ENCODE measurements around the gene C1R. TPM values are rescaled to one million over a fixed set of nuclear protein-coding genes. Genes with fewer than 3 reads are reported as not detected.

Gene C1R
- total RNA-seq, 2 donors from 2014 or later, result 191 to 467 TPM

- no peak for TF ChIP-seq CTCF (IDR thresholded peaks at IDR 0.05)
- Histone ChIP-seq H3K4me3 (no peak overlapping the region), H3K9me3 (no peaks in the 10 kb centered on the region), H3K36me3 (no peaks in the 10 kb centered on the region), H3K27ac (no peak overlapping the region), H3K4me1 (peaks cover 0 to 8% of the 10 kb centered on the region in 2 donors), H3K27me3 (no peaks in the 10 kb centered on the region)
- no peak for DNase-seq (ENCODE audit: low spot score)
These were observed 24.7 kb upstream of the C1R start for GRCh38 chr12:7116916-7117315.

GRCh38 chr12:7116196-7116595 is 24.0 kb upstream of the C1R start:
- H3K36me3 ChIP-seq, result no peaks in the 10 kb centered on the region
- no peaks in the 10 kb centered on the region for H3K27me3 ChIP-seq
- no peak for DNase-seq (ENCODE audit: low spot score)
- no peaks in the 10 kb centered on the region for H3K9me3 ChIP-seq
- no peak for TF ChIP-seq CTCF (IDR thresholded peaks at IDR 0.05)
- H3K4me3 ChIP-seq, result no peak overlapping the region
- H3K27ac ChIP-seq, result no peak overlapping the region
- H3K4me1 ChIP-seq, result peaks cover 0 to 8% of the 10 kb centered on the region in 2 donors

- TF ChIP-seq CTCF (IDR thresholded peaks at IDR 0.05), result no peak
- peaks cover 0 to 9% of the 10 kb centered on the region in 2 donors for H3K4me1 ChIP-seq
- no peak for DNase-seq (ENCODE audit: low spot score)
- no peak overlapping the region for H3K4me3 ChIP-seq
- no peaks in the 10 kb centered on the region for H3K27me3 ChIP-seq
- H3K36me3 ChIP-seq, result no peaks in the 10 kb centered on the region
- no peak overlapping the region for H3K27ac ChIP-seq
- no peaks in the 10 kb centered on the region for H3K9me3 ChIP-seq
These were observed 22.6 kb upstream of the C1R start for GRCh38 chr12:7114851-7115250.

- H3K4me1 ChIP-seq, result peaks cover 0 to 14% of the 10 kb centered on the region in 2 donors
- H3K27ac ChIP-seq, result no peak overlapping the region
- no peaks in the 10 kb centered on the region for H3K36me3 ChIP-seq
- no peaks in the 10 kb centered on the region for H3K27me3 ChIP-seq
- DNase-seq (ENCODE audit: low spot score), result no peak
- no peak overlapping the region for H3K4me3 ChIP-seq
- H3K9me3 ChIP-seq, result no peaks in the 10 kb centered on the region
- no peak for TF ChIP-seq CTCF (IDR thresholded peaks at IDR 0.05)
These were observed 21.8 kb upstream of the C1R start for GRCh38 chr12:7114008-7114407.

- H3K4me3 ChIP-seq, result no peak overlapping the region
- no peaks in the 10 kb centered on the region for H3K27me3 ChIP-seq
- DNase-seq (ENCODE audit: low spot score), result no peak
- no peak overlapping the region for H3K27ac ChIP-seq
- no peaks in the 10 kb centered on the region for H3K9me3 ChIP-seq
- H3K4me1 ChIP-seq, result peaks cover 0 to 14% of the 10 kb centered on the region in 2 donors
- TF ChIP-seq CTCF (IDR thresholded peaks at IDR 0.05), result peak; percentile 79 to 90
- H3K36me3 ChIP-seq, result no peaks in the 10 kb centered on the region
These were observed 21.2 kb upstream of the C1R start for GRCh38 chr12:7113389-7113871.

GRCh38 chr12:7112041-7112440 is 19.8 kb upstream of the C1R start:
- no peak overlapping the region for H3K4me3 ChIP-seq
- no peaks in the 10 kb centered on the region for H3K27me3 ChIP-seq
- H3K4me1 ChIP-seq, result peaks cover 0 to 24% of the 10 kb centered on the region in 2 donors
- H3K36me3 ChIP-seq, result no peaks in the 10 kb centered on the region
- DNase-seq (ENCODE audit: low spot score), result no peak
- H3K27ac ChIP-seq, result no peak overlapping the region
- no peak for TF ChIP-seq CTCF (IDR thresholded peaks at IDR 0.05)
- H3K9me3 ChIP-seq, result no peaks in the 10 kb centered on the region

Data from right atrium auricular region (tissue), 2 donors.